Activated effector memory CD4-positive, alpha-beta T cell treated with Interleukin-2 at 50 U/mL for 16 hours (primary cell): ENCODE data around the gene TRDMT1.

Experiments
- DNase-seq: peaks from one replicate; pipeline ENCODE4 v3.0.0-alpha.2; 2020

Gene TRDMT1

GRCh38 chr10:17229967-17230682, 28.7 kb upstream of the TRDMT1 start:
- peak; percentile 86 for DNase-seq

GRCh38 chr10:17229717-17229966, 28.2 kb upstream of the TRDMT1 start:
- no peak for DNase-seq

- DNase-seq: peak; percentile 75
Observed at GRCh38 chr10:17229016-17229716, 27.7 kb upstream of the TRDMT1 start.

GRCh38 chr10:17228091-17229015, 26.9 kb upstream of the TRDMT1 start, which contains the start of gene VIM:
TSS of gene VIM (plus strand) at chr10:17228241. CDS start at chr10:17229423, 1,182 bp downstream.
- peak; percentile 85 for DNase-seq

GRCh38 chr10:17227367-17228090, 26.1 kb upstream of the TRDMT1 start:
- DNase-seq: no peak

- no peak for DNase-seq
Observed at GRCh38 chr10:17226891-17227303, 25.4 kb upstream of the TRDMT1 start.

GRCh38 chr10:17225808-17226207, 24.3 kb upstream of the TRDMT1 start:
- no peak for DNase-seq

- no peak for DNase-seq
Observed at GRCh38 chr10:17222329-17222728, 20.9 kb upstream of the TRDMT1 start.

GRCh38 chr10:17220652-17221100, 19.2 kb upstream of the TRDMT1 start:
- DNase-seq: no peak

GRCh38 chr10:17219024-17219423, 17.6 kb upstream of the TRDMT1 start:
- no peak for DNase-seq

GRCh38 chr10:17217631-17218232, 16.3 kb upstream of the TRDMT1 start:
- no peak for DNase-seq

- no peak for DNase-seq
Observed at GRCh38 chr10:17216901-17217395, 15.5 kb upstream of the TRDMT1 start.

- DNase-seq: no peak
Observed at GRCh38 chr10:17216217-17216900, 14.9 kb upstream of the TRDMT1 start.

- no peak for DNase-seq
Observed at GRCh38 chr10:17215782-17216122, 14.3 kb upstream of the TRDMT1 start.

- DNase-seq: no peak
Observed at GRCh38 chr10:17214971-17215781, 13.7 kb upstream of the TRDMT1 start.

- no peak for DNase-seq
Observed at GRCh38 chr10:17214526-17214925, 13.1 kb upstream of the TRDMT1 start.

GRCh38 chr10:17213646-17214349, 12.3 kb upstream of the TRDMT1 start:
- no peak for DNase-seq

GRCh38 chr10:17212802-17213221, 11.3 kb upstream of the TRDMT1 start:
- no peak for DNase-seq

GRCh38 chr10:17210361-17210760, 8.9 kb upstream of the TRDMT1 start:
- DNase-seq: no peak

- DNase-seq: no peak
Observed at GRCh38 chr10:17209881-17210280, 8.4 kb upstream of the TRDMT1 start.
